ENCODE measurements around the gene RACGAP1.
"Not testable (repeated sequence)": the region's sequence is repeated elsewhere in the genome, so short reads cannot be mapped to it uniquely, and the experiment has no call there.

Gene RACGAP1

DNA sequence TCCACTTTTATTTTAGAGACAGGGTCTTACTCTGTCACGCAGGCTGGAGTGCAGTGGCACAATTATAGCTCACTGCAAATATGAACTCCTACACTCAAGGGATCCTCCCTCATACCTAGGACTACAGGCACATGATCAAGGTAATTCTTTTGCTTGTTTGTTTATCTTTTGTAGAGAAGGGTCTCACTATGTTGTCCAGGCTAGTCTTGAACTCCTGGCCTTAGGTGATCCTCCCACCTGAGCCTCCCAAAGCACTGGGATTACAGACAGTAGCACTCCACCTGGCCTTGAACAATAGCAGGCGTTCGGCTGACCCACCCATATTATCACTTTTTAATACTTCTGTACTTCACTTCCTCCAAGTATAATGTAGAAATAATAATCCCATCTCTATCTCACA, 1.4 kb upstream of the RACGAP1 start:
- no peak for DNase-seq

DNA sequence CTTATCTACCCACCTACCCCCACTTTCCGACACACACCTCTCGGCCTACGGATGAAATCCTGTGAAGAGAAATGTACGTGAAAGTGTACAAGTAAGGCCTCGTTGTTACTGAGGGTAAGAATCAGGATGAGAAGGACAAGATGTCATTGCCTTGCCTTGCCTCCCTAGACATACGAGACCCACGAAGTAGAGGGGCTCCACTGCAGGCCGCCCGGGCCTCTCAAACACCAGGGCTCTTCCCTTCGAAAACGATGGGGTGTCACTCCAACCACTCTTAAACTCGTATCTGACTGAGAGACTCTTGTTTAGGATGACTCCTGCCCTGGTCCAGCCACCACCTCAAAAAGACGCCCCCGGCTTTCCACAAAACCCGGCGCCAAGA, 498 bp downstream of the RACGAP1 start:
- DNase-seq: peak in 1 of 2 experiments; percentile 20

DNA sequence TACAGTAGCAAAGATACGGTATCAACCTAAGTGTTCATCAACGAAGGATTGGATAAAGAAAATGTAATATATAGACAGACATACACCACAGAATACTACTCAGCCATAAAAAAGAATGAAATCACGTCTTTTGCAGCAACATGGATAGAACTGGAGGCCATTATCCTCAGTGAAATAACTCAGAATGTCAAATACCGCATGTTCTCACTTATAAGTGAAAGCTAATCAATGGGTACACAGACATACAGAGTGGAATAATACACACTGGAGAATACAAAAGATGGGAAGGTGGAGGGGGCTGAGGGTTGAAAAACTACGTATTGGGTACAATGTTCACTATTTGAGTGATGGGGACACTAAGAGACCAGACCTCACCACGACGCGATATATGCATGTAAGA, 1.1 kb downstream of the RACGAP1 start:
- DNase-seq: no peak

DNA sequence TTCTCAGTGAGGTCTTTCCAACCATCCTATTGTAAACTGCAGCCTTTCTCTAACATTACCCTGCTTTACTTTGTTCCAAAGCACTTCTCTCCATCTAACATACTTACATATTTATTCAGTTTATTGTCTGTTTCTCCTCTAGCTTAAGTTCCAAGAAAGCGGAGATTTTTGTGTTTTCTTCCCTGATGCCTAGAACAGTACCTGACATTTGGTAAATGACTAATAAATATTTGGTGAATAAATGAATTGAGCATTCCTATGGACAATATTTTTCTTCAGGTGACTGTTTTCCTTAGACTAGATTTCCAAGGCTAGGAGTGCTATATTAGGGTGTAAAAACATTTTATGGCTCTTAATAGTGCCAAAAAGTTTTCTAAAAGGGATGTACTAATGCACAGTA, 2.4 kb downstream of the RACGAP1 start:
- no peak for DNase-seq

DNA sequence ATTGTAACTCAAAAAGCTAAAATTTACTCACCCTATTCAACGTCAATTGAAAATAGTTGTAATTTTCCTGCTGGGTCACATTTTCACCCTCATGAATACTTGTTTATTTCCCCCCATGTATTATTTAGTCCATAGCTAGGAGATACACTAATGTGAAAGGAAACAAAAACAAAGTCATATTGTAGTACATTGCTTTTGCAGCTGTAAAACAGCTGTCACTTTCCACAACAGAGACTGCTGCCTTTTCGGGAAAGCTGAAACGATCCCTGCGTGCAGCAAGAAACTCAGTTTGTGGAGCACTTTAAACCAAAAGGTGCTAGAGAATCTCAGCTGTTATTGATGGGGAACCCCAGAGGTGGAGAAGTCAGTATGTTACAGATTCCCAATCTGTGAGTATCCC, 4.3 kb downstream of the RACGAP1 start:
- no peak for DNase-seq

DNA sequence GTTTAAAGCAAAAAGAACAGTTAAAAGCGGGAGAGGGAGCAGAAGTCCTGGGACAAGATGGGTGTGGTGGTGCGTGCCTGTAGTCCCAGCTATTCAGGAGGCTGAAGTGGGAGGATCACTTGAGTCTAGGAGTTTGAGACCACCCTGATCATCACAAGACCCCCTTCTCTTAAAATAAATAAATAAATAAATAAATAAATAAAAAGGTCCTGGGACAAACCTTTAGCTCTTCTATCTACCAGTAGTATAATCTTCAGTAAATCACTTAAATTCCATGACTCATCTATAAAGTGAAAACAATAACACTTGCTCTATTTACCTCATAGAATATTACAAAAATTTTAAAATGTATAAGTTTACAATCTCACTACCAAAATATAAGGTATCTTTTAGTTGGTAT, 5.8 kb downstream of the RACGAP1 start:
- DNase-seq: no peak

DNA sequence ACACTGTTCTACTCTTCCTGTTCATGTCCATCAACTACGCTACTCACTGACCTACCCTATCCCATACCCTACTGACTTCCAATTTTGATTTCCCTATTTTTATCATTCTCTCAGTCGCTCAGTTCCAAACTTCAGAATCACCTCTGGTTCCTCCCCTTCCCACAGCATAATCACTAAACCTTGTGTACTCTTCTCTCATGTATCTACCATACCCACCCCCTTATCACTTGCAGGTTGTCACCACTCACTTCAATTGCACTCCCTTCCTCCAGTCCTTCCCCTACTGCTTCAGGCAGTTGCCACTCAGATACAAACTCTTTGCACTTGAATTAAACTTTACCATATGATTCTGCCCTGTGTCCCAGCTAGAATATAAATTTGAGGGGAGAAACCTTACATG, 6.3 kb downstream of the RACGAP1 start:
- no peak for DNase-seq

DNA sequence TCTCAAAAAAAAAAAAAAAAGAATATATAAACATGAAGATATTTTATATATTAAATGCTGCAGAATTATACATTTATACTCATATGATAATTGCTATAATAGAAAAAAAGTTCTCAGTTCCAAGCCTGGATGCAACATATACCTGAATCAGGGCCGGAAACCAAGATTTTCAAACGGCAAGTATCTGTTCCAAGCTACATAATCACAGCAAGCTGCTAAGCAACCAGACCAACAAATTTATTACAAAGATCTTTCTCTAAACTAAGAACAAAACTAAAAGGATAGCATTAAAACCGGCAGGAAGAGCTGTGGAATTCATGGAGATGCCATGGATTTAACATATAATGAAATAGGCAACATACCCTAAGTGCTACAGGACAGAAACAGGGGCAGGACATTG, 7.1 kb downstream of the RACGAP1 start:
- DNase-seq: no peak

DNA sequence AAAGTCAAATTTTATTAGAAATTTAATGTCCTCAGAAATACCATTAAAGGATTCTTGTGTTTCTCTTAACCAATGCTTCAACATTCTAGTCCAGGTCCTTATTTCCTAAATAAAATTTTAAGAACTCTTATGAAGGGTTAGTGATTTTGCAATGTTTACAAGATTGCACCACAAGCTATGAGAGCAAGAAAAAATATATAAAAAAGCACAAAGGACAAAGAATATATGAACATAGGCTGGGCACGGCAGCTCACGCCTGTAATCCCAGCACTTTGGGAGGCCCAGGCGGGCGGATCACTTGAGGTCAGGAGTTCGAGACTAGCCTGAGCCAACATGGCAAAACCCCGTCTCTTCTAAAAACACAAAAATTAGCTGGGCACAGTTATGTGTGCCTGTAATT, 7.7 kb downstream of the RACGAP1 start:
- DNase-seq: no peak

DNA sequence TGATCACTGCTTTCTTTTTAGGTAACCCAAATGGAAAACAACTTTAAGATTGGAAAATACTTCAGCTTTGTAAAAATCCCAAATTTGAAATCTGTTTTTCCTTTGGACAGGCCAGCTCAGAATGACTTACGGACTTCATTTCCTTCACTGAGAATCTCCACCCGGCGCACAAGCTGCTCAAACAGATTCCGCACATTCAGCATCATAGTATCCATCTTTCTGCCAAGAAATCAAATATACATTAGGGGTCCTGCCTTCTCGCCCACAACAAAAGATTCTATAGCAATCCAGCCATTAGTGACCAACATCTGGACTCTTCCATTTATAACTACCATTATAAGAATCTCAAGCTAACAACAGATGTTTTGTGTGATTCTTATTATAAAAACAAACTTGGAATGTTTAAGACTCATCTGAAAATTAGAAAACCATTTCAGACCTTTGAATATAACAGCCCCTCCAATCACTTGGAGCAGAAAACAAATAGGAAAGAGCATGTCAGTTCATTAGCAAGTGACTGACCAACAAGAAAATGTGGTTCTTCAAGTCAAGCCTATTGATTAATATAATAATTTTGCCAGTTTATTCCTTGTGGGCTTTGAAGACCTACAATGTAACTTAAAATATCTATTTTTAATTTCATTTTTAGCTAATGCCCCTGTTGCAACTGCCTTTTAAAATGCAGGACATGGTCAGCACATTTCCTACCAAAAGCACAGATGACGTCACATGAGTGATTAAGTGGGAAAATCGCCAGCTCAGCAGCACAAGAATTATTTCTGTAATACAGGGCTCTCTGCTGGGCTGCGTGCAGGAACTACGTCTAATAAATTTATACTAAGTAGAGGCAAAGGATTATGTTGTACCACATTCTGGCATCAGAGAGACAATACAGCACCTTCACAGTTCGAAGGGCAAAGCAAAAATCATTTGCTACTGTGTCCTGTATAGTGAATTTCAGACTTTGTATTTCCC, 8.5 kb downstream of the RACGAP1 start:
- DNase-seq: no peak

DNA sequence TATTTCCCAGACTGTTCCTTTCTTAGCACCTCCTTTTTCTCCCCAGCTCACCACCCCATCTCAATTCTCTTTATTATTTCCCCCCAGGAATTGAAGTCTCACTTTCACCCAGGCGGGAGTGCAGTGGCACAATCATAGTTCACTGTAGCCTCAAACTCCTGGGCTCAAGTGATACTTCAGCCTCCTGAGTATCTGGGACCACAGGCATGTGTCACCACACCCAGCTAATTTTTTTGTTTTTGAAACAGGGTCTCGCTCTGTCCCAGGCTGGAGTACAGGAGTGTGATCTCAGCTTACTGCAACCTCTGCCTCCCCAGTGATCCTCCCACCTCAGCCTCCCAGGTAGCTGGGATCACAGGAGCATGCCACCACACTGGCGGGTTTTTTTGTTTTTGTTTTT, 11.0 kb downstream of the RACGAP1 start:
- DNase-seq: no peak

DNA sequence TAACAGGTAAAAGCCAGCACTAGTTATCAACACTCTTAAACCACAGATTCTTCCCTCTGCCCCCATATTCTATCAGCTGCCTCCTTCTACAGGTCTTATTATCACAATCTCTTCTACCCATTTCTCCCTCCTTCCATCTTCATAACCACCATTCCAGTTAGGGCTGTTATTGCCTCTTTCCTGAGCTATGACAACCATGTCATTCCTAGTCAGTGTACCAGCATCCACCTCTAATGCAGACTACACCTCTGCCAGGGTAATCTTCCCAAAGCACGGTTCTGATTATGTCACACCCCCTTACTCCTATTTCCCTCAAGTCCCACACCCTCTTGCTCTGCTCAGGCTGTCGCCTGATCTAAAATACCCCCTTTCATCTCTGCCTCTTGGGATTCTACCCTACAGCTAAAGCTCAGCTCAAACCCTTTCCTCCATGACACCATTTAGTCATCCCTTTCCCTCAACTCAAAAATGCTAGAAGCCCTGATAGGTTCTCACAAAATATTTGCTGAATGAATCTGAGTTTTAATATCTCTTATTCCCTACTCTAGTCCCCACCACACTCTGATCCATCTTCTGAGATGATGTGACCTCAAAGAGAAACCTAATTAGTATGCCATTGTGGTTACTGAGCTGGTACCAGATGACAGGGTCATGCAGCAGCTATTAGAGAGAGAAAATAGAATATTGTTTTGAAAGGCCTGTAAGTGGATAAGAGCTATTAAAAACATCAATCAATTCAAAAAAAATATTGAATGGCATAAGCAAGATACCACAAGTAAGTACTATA, 11.7 kb downstream of the RACGAP1 start:
- no peak for DNase-seq

DNA sequence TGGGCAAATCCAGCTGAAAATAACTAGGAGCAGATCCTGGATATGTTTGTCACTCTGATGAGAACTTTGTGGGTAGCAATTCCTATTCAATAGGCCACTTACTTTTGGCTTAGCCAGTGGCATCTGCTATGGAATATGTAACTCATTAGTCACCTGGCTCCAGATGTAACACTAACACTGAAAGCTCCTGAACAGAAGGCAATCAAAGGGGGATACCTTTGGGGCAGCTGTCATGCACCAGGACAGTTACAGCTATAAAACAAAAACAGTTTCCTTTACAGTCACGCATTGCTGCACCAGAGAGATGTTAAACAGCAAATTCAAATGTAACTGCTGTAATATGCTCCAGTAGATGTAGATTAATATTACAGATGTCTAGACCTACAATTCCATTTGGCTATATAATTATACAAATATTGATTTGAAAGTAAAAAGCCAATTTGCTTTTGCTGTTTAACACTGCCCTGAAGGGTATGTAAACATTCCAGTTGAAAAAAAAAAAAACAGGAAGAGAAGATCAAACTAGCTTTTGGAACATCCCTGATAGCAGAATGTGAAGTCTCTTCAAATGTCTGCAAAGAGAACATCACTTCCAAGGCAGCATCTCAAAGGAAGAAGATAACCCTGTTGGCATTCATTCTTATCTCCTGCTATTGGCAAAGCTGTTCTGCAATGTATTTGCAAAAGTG, 18.4 kb downstream of the RACGAP1 start:
- DNase-seq: no peak

DNA sequence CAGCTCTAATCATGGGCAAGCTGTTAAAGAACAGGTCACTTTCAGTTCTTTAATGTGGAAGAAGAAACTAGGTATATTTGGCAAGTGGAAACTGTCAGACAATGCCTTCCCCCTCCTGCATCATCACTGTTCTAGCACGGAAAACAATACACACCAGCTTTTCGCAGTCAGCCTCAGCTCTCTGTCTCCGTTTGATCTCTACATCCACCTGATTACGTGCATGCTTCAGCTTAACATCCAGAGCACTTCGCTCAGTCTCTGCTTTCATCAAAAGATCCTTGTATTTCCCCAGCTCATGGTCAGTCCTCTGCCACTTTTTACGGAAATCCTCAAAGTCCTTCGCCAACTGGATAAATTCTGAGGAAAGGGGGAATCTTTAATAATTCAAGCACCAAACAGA, 19.0 kb downstream of the RACGAP1 start:
- no peak for DNase-seq

DNA sequence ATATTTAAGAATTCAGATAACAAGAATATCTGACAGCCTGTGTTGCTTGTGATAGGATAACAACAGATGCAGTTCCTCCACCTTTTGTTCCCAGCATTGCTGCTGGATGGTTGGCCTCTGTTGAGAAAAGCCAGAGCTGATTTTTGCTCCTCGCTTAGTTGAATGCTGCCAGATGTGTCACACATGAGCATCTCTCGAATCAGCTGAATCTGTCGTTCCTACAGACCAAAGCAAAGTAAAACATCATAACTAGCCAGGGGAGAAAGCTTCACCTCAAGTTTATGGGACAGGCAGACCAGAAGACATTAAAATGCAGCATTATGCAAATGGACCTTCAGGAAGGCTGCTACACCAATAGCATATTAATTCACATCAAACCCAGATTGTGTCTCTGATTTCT, 20.1 kb downstream of the RACGAP1 start:
- no peak for DNase-seq

DNA sequence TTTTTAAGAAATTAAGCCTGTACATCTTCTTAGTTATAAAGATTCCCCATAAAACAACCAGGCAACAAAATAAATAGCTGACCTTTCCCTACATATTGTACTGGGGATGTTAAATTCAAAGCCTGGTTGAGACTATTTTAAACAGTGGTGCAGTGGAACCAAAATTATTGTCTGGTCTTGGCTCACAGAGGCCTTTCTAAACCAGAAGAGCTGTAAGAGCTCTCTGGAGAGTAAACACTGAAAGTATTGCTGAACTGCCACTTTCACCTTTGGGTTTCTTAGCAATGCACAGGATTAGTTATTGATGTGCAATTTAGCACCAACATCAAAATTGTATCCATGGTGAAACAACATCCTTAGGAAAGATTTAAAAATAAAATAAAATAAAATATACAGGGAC, 20.6 kb downstream of the RACGAP1 start:
- DNase-seq: no peak

DNA sequence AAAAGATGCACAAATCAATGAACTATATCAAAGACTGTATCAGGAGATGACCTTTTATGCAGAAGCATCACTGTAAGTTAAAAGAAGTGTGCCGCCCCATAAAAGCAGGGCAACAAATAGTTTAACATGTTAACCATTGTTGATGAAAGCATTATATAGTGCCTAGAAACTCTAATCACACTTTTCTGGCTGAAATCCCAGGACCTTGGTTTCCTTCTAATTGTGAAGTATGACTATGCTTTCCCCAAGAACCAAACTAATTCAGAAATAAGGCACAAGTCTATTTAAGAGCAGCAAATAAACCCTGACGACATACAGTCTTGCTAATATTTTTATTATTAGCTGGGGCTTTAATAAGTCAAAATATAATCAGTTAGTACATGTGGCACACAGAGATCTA, 21.7 kb downstream of the RACGAP1 start:
- no peak for DNase-seq

DNA sequence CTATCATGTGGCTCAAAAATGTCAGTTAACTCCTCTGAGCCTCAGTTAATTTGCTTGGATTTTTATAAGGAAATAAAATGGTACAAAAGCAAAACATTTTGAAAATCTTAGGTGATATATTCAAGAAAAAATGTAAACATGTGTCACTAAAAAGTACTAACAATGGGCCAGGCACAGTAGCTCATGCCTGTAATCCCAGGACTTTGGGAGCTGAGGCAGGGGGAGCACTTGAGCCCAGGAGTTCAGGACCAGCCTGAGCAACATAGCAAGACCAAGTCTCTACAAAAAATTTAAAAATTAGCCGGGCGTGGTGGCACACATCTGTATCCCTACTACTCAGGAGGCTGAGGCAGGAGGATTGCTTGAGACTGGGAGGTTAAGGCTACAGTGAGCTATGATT, 26.8 kb downstream of the RACGAP1 start:
- no peak for DNase-seq

DNA sequence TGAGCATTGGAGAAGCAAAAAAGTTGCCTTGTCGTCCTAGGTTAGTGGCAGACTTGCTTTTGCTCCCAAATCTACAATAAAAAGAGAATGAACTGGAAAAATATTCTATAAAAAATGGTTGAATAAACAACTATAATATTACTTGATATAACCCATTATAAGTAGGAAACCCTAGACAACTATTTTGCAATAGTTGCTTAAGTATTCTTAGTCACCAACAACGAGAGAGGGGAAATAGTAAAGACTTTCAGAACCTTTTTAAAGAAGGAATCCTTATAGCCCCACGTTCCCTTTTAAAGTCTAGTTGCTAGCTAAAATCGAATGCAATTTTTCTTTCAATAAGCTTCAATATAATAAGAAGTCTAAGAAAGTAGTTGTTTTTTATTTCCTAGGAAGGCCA, 35.0 kb downstream of the RACGAP1 start:
- no peak for DNase-seq

DNA sequence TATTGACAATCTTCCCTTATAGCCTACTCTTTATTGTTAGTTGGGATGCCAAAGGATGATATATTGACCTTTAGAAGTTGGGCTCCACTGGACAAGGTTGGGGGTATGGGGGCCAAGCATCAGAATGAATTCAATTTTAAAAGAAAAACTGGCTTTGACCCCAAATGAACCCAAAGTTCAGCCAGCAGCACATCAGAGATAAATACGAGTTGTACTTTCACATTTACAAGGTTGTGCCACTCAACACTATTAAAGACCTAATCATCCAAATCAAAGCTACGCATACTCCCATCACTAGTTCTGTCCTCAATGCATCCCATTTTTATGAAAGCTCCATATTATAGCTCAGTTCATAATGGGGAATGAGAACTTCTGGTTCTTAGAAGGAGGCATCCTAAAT, 35.9 kb downstream of the RACGAP1 start:
- DNase-seq: not testable (repeated sequence)

DNA sequence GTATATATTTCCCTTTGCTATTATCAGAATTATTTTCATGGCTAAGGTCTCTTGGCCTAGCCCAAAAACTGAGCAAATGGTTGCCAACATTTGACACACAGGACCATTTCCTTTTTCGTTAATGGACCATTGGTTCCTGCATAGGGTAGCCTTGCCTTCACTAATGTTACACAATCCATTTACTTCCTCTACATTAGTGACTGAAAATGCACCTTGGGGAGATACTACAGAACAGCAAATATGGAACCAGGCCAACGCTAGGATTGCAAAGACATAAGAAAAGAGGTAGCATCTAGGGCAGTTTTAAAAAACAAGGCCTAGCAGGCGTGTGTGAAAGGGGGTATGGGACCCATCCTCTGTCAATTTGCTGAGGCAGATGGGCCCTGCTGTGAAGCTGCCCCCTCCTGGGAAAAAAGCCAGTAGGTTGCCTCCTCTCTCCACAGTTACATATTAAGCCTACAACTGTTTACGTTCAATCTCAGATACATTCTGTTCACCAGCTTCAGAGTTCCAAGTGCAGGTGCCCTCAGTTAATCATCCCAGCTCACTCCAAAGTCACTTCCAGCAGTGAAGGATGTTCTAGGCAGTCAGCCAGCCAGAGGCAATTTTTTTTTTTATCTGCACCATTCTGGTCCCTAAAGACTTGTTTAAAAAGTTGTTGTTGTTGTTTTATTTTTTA, 37.5 kb downstream of the RACGAP1 start:
- no peak for DNase-seq

DNA sequence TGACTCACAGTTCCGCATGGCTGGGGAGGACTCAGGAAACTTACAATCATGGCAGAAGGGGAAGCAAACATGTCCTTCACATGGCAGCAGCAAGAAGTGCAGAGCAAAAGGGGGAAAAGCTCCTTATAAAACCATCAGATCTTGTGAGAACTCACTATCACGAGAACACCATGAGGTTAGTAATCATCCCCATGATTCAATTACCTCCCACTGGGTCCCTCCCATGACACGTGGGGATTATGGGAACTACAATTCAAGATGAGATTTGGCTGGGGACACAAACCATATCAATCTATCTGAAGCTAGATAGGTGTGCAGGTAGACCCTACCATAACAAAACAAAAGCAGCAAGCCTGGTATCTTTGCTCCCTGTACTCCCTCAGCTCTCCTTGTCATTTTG, 38.8 kb downstream of the RACGAP1 start:
- not testable (repeated sequence) for DNase-seq

DNA sequence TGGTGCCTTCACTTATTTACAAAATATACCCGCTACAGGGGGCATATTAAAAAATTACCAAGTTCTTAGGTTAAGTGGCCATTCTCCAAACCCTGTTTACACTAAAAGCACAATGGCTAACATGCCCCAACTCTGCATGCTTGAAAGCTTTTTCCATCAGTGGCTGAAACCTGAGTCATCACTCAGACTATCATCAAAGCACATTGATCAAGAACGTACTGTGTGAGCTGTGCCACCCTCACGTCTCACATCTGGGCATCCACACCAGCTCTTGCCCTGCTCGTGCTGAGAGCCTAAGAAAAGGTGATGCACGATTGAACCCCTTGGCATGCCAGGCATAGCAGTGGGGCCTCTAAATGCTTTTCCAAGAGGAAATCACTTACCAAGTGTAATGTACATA, 39.3 kb downstream of the RACGAP1 start:
- no peak for DNase-seq
